ENCODE results near the gene DAB1. TPM values are rescaled to one million over a fixed set of nuclear protein-coding genes. Genes with fewer than 3 reads are reported as not detected.

Gene DAB1
- total RNA-seq, 1 donor from 2014 or later = 14.6 TPM

GRCh38 chr1:57111175-57111574 lies 312.7 kb downstream of the DAB1 start:
- Histone ChIP-seq H3F3A (ENCODE audit: low read depth) (peaks cover 18% of the 10 kb centered on the region), H2AFZ (replicated peaks) (no peak overlapping the region), H3K27me3 (no peaks in the 10 kb centered on the region), H3K4me1 (peaks cover 38% of the 10 kb centered on the region), H4K20me1 (ENCODE audit: low read depth) (no peaks in the 10 kb centered on the region), H3K4me3 (no peak overlapping the region), H3K9ac (no peak overlapping the region), H3K4me2 (no peak overlapping the region), H3K79me2 (ENCODE audit: low read depth) (no peaks in the 10 kb centered on the region), H3K27ac (no peak overlapping the region), H3K36me3 (no peaks in the 10 kb centered on the region), H3K9me3 (ENCODE audit: low read depth) (no peaks in the 10 kb centered on the region)
- peaks cover 46% of the 10 kb centered on the region for H3K4me1 Mint-ChIP-seq
- H3K4me3 Mint-ChIP-seq = no peak overlapping the region
- peak overlapping the region; percentile 74 for H3K27ac Mint-ChIP-seq
- H3K9me3 Mint-ChIP-seq = no peaks in the 10 kb centered on the region
- no peak for TF ChIP-seq EZH2phosphoT487 (IDR thresholded peaks at IDR 0.05)
- TF ChIP-seq CTCF (IDR thresholded peaks at IDR 0.05) = no peak
- no peak for TF ChIP-seq EZH2 (IDR thresholded peaks at IDR 0.05)
- H3K27me3 Mint-ChIP-seq (ENCODE audit: insufficient read depth, low read depth) = no peaks in the 10 kb centered on the region
- H3K36me3 Mint-ChIP-seq = no peaks in the 10 kb centered on the region
- no peak for DNase-seq (ENCODE audit: low spot score)

- H3K9me3 ChIP-seq (ENCODE audit: low read depth) = no peaks in the 10 kb centered on the region
- H3K9ac ChIP-seq = no peak overlapping the region
- H3K36me3 ChIP-seq = no peaks in the 10 kb centered on the region
- no peak overlapping the region for H3K4me3 ChIP-seq
- H2AFZ ChIP-seq (replicated peaks) = no peak overlapping the region
- peaks cover 56% of the 10 kb centered on the region for H3K4me1 Mint-ChIP-seq
- no peaks in the 10 kb centered on the region for H3K9me3 Mint-ChIP-seq
- no peak for DNase-seq (ENCODE audit: low spot score)
- H3K27ac ChIP-seq = no peak overlapping the region
- no peaks in the 10 kb centered on the region for H3K79me2 ChIP-seq (ENCODE audit: low read depth)
- H3K27me3 ChIP-seq = no peaks in the 10 kb centered on the region
- no peak overlapping the region for H3K4me2 ChIP-seq
- no peak overlapping the region for H3K27ac Mint-ChIP-seq
- no peaks in the 10 kb centered on the region for H3K27me3 Mint-ChIP-seq (ENCODE audit: insufficient read depth, low read depth)
- peaks cover 51% of the 10 kb centered on the region for H3K4me1 ChIP-seq
- no peaks in the 10 kb centered on the region for H4K20me1 ChIP-seq (ENCODE audit: low read depth)
- H3F3A ChIP-seq (ENCODE audit: low read depth) = peaks cover 18% of the 10 kb centered on the region
- TF ChIP-seq CTCF (IDR thresholded peaks at IDR 0.05) = no peak
- TF ChIP-seq EZH2phosphoT487 (IDR thresholded peaks at IDR 0.05) = no peak
- TF ChIP-seq EZH2 (IDR thresholded peaks at IDR 0.05) = no peak
- no peaks in the 10 kb centered on the region for H3K36me3 Mint-ChIP-seq
- no peak overlapping the region for H3K4me3 Mint-ChIP-seq
Observed at GRCh38 chr1:57109883-57110282, 314.0 kb downstream of the DAB1 start.

GRCh38 chr1:57109247-57109646 lies 314.6 kb downstream of the DAB1 start:
- Histone ChIP-seq H3F3A (ENCODE audit: low read depth) (peaks cover 18% of the 10 kb centered on the region), H3K4me1 (peaks cover 53% of the 10 kb centered on the region)
- H3K4me3 Mint-ChIP-seq = no peak overlapping the region

More at GRCh38 chr1:57109247-57109646, 314.6 kb downstream of the DAB1 start:
- Histone ChIP-seq H2AFZ (replicated peaks) (no peak overlapping the region), H3K79me2 (ENCODE audit: low read depth) (no peaks in the 10 kb centered on the region), H3K27ac (no peak overlapping the region), H3K9ac (no peak overlapping the region), H3K36me3 (no peaks in the 10 kb centered on the region), H3K9me3 (ENCODE audit: low read depth) (no peaks in the 10 kb centered on the region), H3K4me3 (no peak overlapping the region), H3K27me3 (no peaks in the 10 kb centered on the region), H4K20me1 (ENCODE audit: low read depth) (no peaks in the 10 kb centered on the region), H3K4me2 (no peak overlapping the region)
- no peak for DNase-seq (ENCODE audit: low spot score)
- no peaks in the 10 kb centered on the region for H3K36me3 Mint-ChIP-seq
- TF ChIP-seq EZH2 (IDR thresholded peaks at IDR 0.05) = no peak
- no peak for TF ChIP-seq EZH2phosphoT487 (IDR thresholded peaks at IDR 0.05)
- no peak for TF ChIP-seq CTCF (IDR thresholded peaks at IDR 0.05)
- no peaks in the 10 kb centered on the region for H3K9me3 Mint-ChIP-seq
- H3K4me1 Mint-ChIP-seq = peaks cover 58% of the 10 kb centered on the region
- no peak overlapping the region for H3K27ac Mint-ChIP-seq
- H3K27me3 Mint-ChIP-seq (ENCODE audit: insufficient read depth, low read depth) = peaks cover 2% of the 10 kb centered on the region

Measured in neural progenitor cell (in vitro differentiated cells).